Endothelial cell of umbilical vein (primary cell): ENCODE data around the gene MCC. TPM values are rescaled to one million over a fixed set of nuclear protein-coding genes. Genes with fewer than 3 reads are reported as not detected.

Experiments used
- BruUV-seq: library from RNA; stranded (reverse); fragments of 400-500 nt; replicated peaks from 2 replicates; lab custom pipeline; 2021; lab: Mats Ljungman, UMichigan
- CTCF ChIA-PET: fragments of 300-600, 350-600 bp; sonication (Branson Sonifier 250); formaldehyde crosslinking; loops from one replicate; lab custom pipeline; 2021; ENCODE audit warnings: antibody characterized with exemption, inconsistent platforms; lab: Charles Lee
- POLR2A ChIA-PET: fragments of 300-600, 350-600 bp; sonication (Branson Sonifier 250); formaldehyde crosslinking; loops from one replicate; lab custom pipeline; 2021; ENCODE audit warnings: antibody characterized with exemption, inconsistent platforms; lab: Charles Lee
- DNase-seq: peaks from one replicate; pipeline ENCODE4 v3.0.0-alpha.2; 2011; ENCODE audit warnings: low read depth, low spot score
- FAIRE-seq: peaks from 2 replicates; lab custom pipeline; 2011; peaks lifted over from hg19 to GRCh38; lab: Jason Lieb, UNC
- H2AFZ ChIP-seq: 2 replicates; pipeline ENCODE4 v1.6.0; 2012; ENCODE audit warnings: low read depth, low read length, control low read depth, inconsistent platforms
- H3K27ac ChIP-seq: 2 replicates; pipeline ENCODE4 v1.5.1; 2011; ENCODE audit warnings: low read depth, mild to moderate bottlenecking, control low read depth, low read length, moderate library complexity; ENCODE audit not compliant: insufficient read depth
- H3K27me3 ChIP-seq, 2 experiments: 2 replicates each; pipeline versions ENCODE4 v1.6.0 to v1.6.1; 2011; ENCODE audit warnings: low read length in 2 of 2, mixed read lengths in 1 of 2; ENCODE audit not compliant: control insufficient read depth in 2 of 2, insufficient read depth in 2 of 2
- H3K36me3 ChIP-seq, 2 experiments: 2 replicates in 1 of 2; 3 replicates in 1 of 2; pipeline ENCODE4 v1.5.1; 2011; ENCODE audit warnings: low read length in 2 of 2, mild to moderate bottlenecking in 1 of 2, moderate library complexity in 1 of 2; ENCODE audit not compliant: control insufficient read depth in 2 of 2, insufficient read depth in 2 of 2; ENCODE audit errors: extremely low read depth in 1 of 2
- H3K4me1 ChIP-seq: 3 replicates; pipeline ENCODE4 v1.5.1; 2011; ENCODE audit warnings: mild to moderate bottlenecking, low read length; ENCODE audit not compliant: control insufficient read depth, insufficient read depth; ENCODE audit errors: extremely low read depth
- H3K4me2 ChIP-seq: 2 replicates; pipeline ENCODE4 v1.6.1; 2011; ENCODE audit warnings: low read length, control low read depth, mixed read lengths; ENCODE audit not compliant: insufficient read depth
- H3K4me3 ChIP-seq, 3 experiments: fragments of 200-600 bp in 1 of 3; sonication (generic), shearing (Covaris generic) in 1 of 3; replicated peaks in 1 of 3; 2 replicates each; pipeline ENCODE4 v1.5.1; 2011 to 2016; ENCODE audit warnings: control low read depth in 3 of 3, low read length in 3 of 3, mild to moderate bottlenecking in 2 of 3, inconsistent platforms in 1 of 3, low read depth in 1 of 3, moderate library complexity in 1 of 3; ENCODE audit not compliant: insufficient read depth in 1 of 3
- H3K79me2 ChIP-seq: 2 replicates; pipeline ENCODE4 v1.6.0; 2012; ENCODE audit warnings: low read length, inconsistent platforms; ENCODE audit not compliant: control insufficient read depth, insufficient read depth
- H3K9ac ChIP-seq: replicated peaks from 2 replicates; pipeline ENCODE3; 2011; ENCODE audit warnings: low read length, control low read depth; ENCODE audit not compliant: insufficient read depth; ENCODE audit errors: extremely low read depth
- H3K9me1 ChIP-seq: replicated peaks from 3 replicates; pipeline ENCODE4 v1.6.0; 2011; ENCODE audit warnings: mild to moderate bottlenecking, low read length; ENCODE audit not compliant: control insufficient read depth, insufficient read depth; ENCODE audit errors: extremely low read depth
- H3K9me3 ChIP-seq: replicated peaks from 2 replicates; pipeline ENCODE4 v1.5.1; 2012; ENCODE audit warnings: low read length, inconsistent platforms; ENCODE audit not compliant: control insufficient read depth, insufficient read depth
- H4K20me1 ChIP-seq: replicated peaks from 2 replicates; pipeline ENCODE3; 2011; ENCODE audit warnings: mild to moderate bottlenecking, low read length; ENCODE audit not compliant: control insufficient read depth, insufficient read depth; ENCODE audit errors: extremely low read depth
- CTCF ChIP-seq, 2 donors: IDR thresholded peaks; 1 replicate in 1 of 2; 2 replicates in 1 of 2; pipeline ENCODE4 v1.5.1; 2011; ENCODE audit warnings: low read length in 2 of 2, mild to moderate bottlenecking in 2 of 2, moderate library complexity in 2 of 2, control low read depth in 1 of 2, inconsistent platforms in 1 of 2, low read depth in 1 of 2; ENCODE audit not compliant: insufficient read depth in 1 of 2; ENCODE audit errors: extremely low read depth in 1 of 2
- EZH2 ChIP-seq: IDR thresholded peaks from 2 replicates; pipeline ENCODE4 v1.6.1; 2012; ENCODE audit warnings: borderline replicate concordance, low read depth, mild to moderate bottlenecking, moderate library complexity, low read length, inconsistent platforms; ENCODE audit not compliant: severe bottlenecking
- FOS ChIP-seq: IDR thresholded peaks from 2 replicates; pipeline ENCODE4 v1.6.1; 2011; ENCODE audit warnings: mild to moderate bottlenecking, low read length, moderate library complexity, borderline replicate concordance; ENCODE audit not compliant: insufficient read depth
- GATA2 ChIP-seq: IDR thresholded peaks from 2 replicates; pipeline ENCODE4 v1.7.0; 2011; ENCODE audit warnings: low read depth, mild to moderate bottlenecking, moderate library complexity, mixed read lengths, low read length; ENCODE audit not compliant: insufficient read length, insufficient read depth
- JUN ChIP-seq: IDR thresholded peaks from 2 replicates; pipeline ENCODE4 v1.6.1; 2011; ENCODE audit warnings: borderline replicate concordance, low read depth; ENCODE audit not compliant: insufficient read length, insufficient read depth
- MYC ChIP-seq: IDR thresholded peaks from one replicate; pipeline ENCODE4 v1.6.1; 2011; ENCODE audit warnings: mild to moderate bottlenecking, low read depth, low read length
- POLR2A ChIP-seq: IDR thresholded peaks from 2 replicates; pipeline ENCODE4 v1.6.1; 2012; ENCODE audit warnings: low read depth, mild to moderate bottlenecking, control low read depth, low read length
- POLR2AphosphoS5 ChIP-seq: IDR thresholded peaks from 2 replicates; pipeline ENCODE4 v1.6.1; 2012; ENCODE audit warnings: low read depth, mild to moderate bottlenecking, control low read depth, low read length, moderate library complexity; ENCODE audit not compliant: insufficient read depth
- dilution Hi-C: fragments of 300-500 bp; cut with MboI; formaldehyde crosslinking; loops from one replicate; pipeline ENCODE4 v1.15.0; 2019; ENCODE audit warnings: low sequenced_read_pairs; ENCODE audit not compliant: extremely low pct_ligation_motif_present
- intact Hi-C: fragments of 100-400 bp; cut with micrococcal nuclease; formaldehyde crosslinking; loops from one replicate; pipeline ENCODE4 v1.10.0; 2022
- polyA plus RNA-seq, 4 experiments: library from polyadenylated mRNA; depleted of rRNA in 3 of 4; stranded (reverse) in 3 of 4; unstranded in 1 of 4; fragments of >200 nt; gene quantifications; 2 replicates each; pipeline versions ENCODE4 v1.2.1 to v1.2.3, GENCODE V29; 2011 to 2012; ENCODE audit warnings: missing spikeins in 1 of 4
- total RNA-seq: library from RNA; stranded (reverse); gene quantifications from 2 replicates; pipeline ENCODE4 v1.2.3, GENCODE V29; 2021

The MCC gene
- total and polyA plus RNA-seq, 2 donors (not counting 3 experiments of a cell fraction or from before 2014, with no cell fraction given) = 6.9 to 27.5 TPM

GRCh38 chr5:112976432-112977309 is 511.6 kb downstream of the MCC start, which contains the start of gene DCP2:
DCP2 (plus strand) TSS chr5:112976798; CDS start chr5:112976934, 136 bp downstream.
- FAIRE-seq (peak; percentile 99), DNase-seq (peak; percentile 99)
- Histone ChIP-seq H2AFZ (peak within 1 kb of the TSS; percentile 82), H3K36me3 (no peaks in the 10 kb centered on the region), H3K79me2 (peaks cover 50% of the 10 kb centered on the region), H3K27ac (peak within 1 kb of the TSS; percentile 48), H3K4me3 (peak within 1 kb of the TSS; percentile 98 to 99 (median 99)), H3K9me1 (no peaks in the 10 kb centered on the region), H3K4me1 (peaks cover 21% of the 10 kb centered on the region), H3K9ac (peak within 1 kb of the TSS; percentile 88), H3K9me3 (no peaks in the 10 kb centered on the region), H4K20me1 (peaks cover 3% of the 10 kb centered on the region), H3K27me3 (no peaks in the 10 kb centered on the region), H3K4me2 (peak within 1 kb of the TSS; percentile 99)
- intact Hi-C loops (loop anchor here (1.0 kb wide), 5 partner anchors 12 to 537 kb away; partner anchors contain the start of genes REEP5, SRP19 and YTHDC2), dilution Hi-C loops (no loop called here)
- ChIA-PET CTCF (interaction anchor here (0.6 to 1.9 kb wide), 9 partner anchors 11 to 629 kb away, joined by 3 to 12 read pairs (median 3); partner anchors contain the start of gene SRP19), POLR2A (interaction anchor here (0.6 to 1.3 kb wide), 3 partner anchors 33 to 537 kb away, joined by 3 to 5 read pairs (median 3); partner anchors contain the start of gene YTHDC2)
- BruUV-seq = no TSS peak
- TF ChIP-seq FOS (no peak), MYC (no peak), POLR2AphosphoS5 (peak; percentile 93), CTCF (IDR thresholded peaks at IDR 0.05; ENCODE audit: extremely low read depth in 1 of 2, insufficient read depth in 1 of 2, low read depth in 1 of 2, low read length in 2 of 2) (no peak), EZH2 (no peak), JUN (no peak), GATA2 (no peak), POLR2A (peak; percentile 97)
